Smooth muscle cell (in vitro differentiated cells): Measurements from ENCODE around the gene RPL28. TPM values are rescaled to one million over a fixed set of nuclear protein-coding genes. Genes with fewer than 3 reads are reported as not detected.
A peak's percentile ranks its signal among the peaks of the same experiment; 100 is the strongest.

ENCODE experiments used
- DNase-seq: peaks from one replicate; lab custom pipeline; 2025; ENCODE audit not compliant: unreplicated experiment; lab: John Stamatoyannopoulos, UW
- H2AFZ ChIP-seq: fragments of 200-600 bp; sonication (generic); 2 replicates; pipeline ENCODE4 v1.6.0; 2016; ENCODE audit warnings: antibody characterized with exemption, low read depth, mild to moderate bottlenecking
- H3F3A ChIP-seq: fragments of 200-600 bp; sonication (generic); 2 replicates; pipeline ENCODE4 v1.6.0; 2017; ENCODE audit warnings: antibody characterized with exemption, low read depth
- H3K27ac ChIP-seq: fragments of 200-600 bp; sonication (generic); 2 replicates; pipeline ENCODE4 v1.5.1; 2016; ENCODE audit warnings: low read depth, mild to moderate bottlenecking
- H3K27me3 ChIP-seq: fragments of 200-600 bp; sonication (generic); 2 replicates; pipeline ENCODE4 v1.6.1; 2016; ENCODE audit warnings: low read depth, mild to moderate bottlenecking
- H3K36me3 ChIP-seq: fragments of 200-600 bp; sonication (generic); 2 replicates; pipeline ENCODE4 v1.5.1; 2016; ENCODE audit warnings: low read depth
- H3K4me1 ChIP-seq: fragments of 200-600 bp; sonication (generic); 2 replicates; pipeline ENCODE4 v1.5.1; 2016; ENCODE audit warnings: low read depth
- H3K4me2 ChIP-seq: fragments of 200-600 bp; sonication (generic); 2 replicates; pipeline ENCODE4 v1.6.0; 2016; ENCODE audit warnings: mild to moderate bottlenecking
- H3K4me3 ChIP-seq: fragments of 200-600 bp; sonication (generic); 2 replicates; pipeline ENCODE4 v1.5.1; 2016; ENCODE audit warnings: mild to moderate bottlenecking
- H3K79me2 ChIP-seq: fragments of 200-600 bp; sonication (generic); 2 replicates; pipeline ENCODE4 v1.6.0; 2016; ENCODE audit warnings: low read depth, mild to moderate bottlenecking
- H3K9ac ChIP-seq: fragments of 200-600 bp; sonication (generic); 2 replicates; pipeline ENCODE4 v1.6.0; 2016; ENCODE audit warnings: low read depth
- H3K9me3 ChIP-seq: fragments of 200-600 bp; sonication (generic); replicated peaks from 2 replicates; pipeline ENCODE4 v1.5.1; 2016; ENCODE audit warnings: low read depth
- H4K20me1 ChIP-seq: fragments of 200-600 bp; sonication (generic); 2 replicates; pipeline ENCODE4 v1.6.0; 2016; ENCODE audit warnings: low read depth
- WGBS: methylation state at CpG from one replicate; pipeline ENCODE4 v1.1.7; 2016; ENCODE audit warnings: low lambda C conversion rate; 5-methylcytosine and 5-hydroxymethylcytosine counted together
- polyA plus RNA-seq: library from polyadenylated mRNA; unstranded; fragments of >200 nt; fragmentation: Nextera tagmentation; extraction: Ambion mirVana; gene quantifications from 2 replicates; pipeline ENCODE4 v1.2.1, GENCODE V29; 2016
- total RNA-seq: library from RNA; depleted of rRNA; stranded (reverse); fragments of >200 nt; gene quantifications from 2 replicates; pipeline ENCODE4 v1.2.3, GENCODE V29; 2014
- TF ChIP-seq, protein P1 (sequence below): fragments of 200-600 bp; sonication (generic); IDR thresholded peaks from 2 replicates; pipeline ENCODE4 v1.5.1; 2017; ENCODE audit warnings: borderline replicate concordance, mild to moderate bottlenecking, antibody characterized with exemption; ENCODE audit not compliant: insufficient read depth, poor library complexity, severe bottlenecking

The RPL28 gene
- total and polyA plus RNA-seq, 2 experiments from 2014 or later = 515 to 1,108 TPM

GRCh38 chr19:55383279-55384130 is 2.2 kb upstream of the RPL28 start:
- H4K20me1 ChIP-seq = peaks cover 27% of the 10 kb centered on the region
- H3K4me2 ChIP-seq = peak overlapping the region; percentile 89
- H3K9ac ChIP-seq = no peak overlapping the region
- no peaks in the 10 kb centered on the region for H3K36me3 ChIP-seq
- 17% methylated on average over 21 of the region's 88 CpGs for WGBS
- H2AFZ ChIP-seq = no peak overlapping the region
- H3K4me3 ChIP-seq = peak overlapping the region; percentile 85
- no peaks in the 10 kb centered on the region for H3K27me3 ChIP-seq
- no peaks in the 10 kb centered on the region for H3K9me3 ChIP-seq
- H3K79me2 ChIP-seq = peaks cover 27% of the 10 kb centered on the region
- H3K27ac ChIP-seq = no peak overlapping the region
- H3F3A ChIP-seq = peaks cover 9% of the 10 kb centered on the region
- H3K4me1 ChIP-seq = peaks cover 33% of the 10 kb centered on the region
- TF ChIP-seq, protein P1, sequence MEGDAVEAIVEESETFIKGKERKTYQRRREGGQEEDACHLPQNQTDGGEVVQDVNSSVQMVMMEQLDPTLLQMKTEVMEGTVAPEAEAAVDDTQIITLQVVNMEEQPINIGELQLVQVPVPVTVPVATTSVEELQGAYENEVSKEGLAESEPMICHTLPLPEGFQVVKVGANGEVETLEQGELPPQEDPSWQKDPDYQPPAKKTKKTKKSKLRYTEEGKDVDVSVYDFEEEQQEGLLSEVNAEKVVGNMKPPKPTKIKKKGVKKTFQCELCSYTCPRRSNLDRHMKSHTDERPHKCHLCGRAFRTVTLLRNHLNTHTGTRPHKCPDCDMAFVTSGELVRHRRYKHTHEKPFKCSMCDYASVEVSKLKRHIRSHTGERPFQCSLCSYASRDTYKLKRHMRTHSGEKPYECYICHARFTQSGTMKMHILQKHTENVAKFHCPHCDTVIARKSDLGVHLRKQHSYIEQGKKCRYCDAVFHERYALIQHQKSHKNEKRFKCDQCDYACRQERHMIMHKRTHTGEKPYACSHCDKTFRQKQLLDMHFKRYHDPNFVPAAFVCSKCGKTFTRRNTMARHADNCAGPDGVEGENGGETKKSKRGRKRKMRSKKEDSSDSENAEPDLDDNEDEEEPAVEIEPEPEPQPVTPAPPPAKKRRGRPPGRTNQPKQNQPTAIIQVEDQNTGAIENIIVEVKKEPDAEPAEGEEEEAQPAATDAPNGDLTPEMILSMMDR = no peak
- DNase-seq = no peak

GRCh38 chr19:55384131-55384919 is 1.4 kb upstream of the RPL28 start, which contains the start of gene TMEM238:
TMEM238 (minus strand) TSS chr19:55384292; CDS start chr19:55384259, 33 bp downstream.
- Histone ChIP-seq H3K79me2 (peaks cover 35% of the 10 kb centered on the region), H3K4me1 (peaks cover 33% of the 10 kb centered on the region), H3K4me2 (peak within 1 kb of the TSS; percentile 89), H3K27me3 (no peaks in the 10 kb centered on the region), H3K36me3 (no peaks in the 10 kb centered on the region), H3K4me3 (peak within 1 kb of the TSS; percentile 85), H4K20me1 (peaks cover 36% of the 10 kb centered on the region), H3K27ac (peak within 1 kb of the TSS; percentile 90), H3F3A (peaks cover 9% of the 10 kb centered on the region), H3K9ac (peak within 1 kb of the TSS; percentile 92), H2AFZ (peak within 1 kb of the TSS; percentile 89), H3K9me3 (no peaks in the 10 kb centered on the region)
- TF ChIP-seq, protein P1 = no peak
- DNase-seq = no peak
- 20% methylated on average over 62 of the region's 72 CpGs for WGBS

DNA sequence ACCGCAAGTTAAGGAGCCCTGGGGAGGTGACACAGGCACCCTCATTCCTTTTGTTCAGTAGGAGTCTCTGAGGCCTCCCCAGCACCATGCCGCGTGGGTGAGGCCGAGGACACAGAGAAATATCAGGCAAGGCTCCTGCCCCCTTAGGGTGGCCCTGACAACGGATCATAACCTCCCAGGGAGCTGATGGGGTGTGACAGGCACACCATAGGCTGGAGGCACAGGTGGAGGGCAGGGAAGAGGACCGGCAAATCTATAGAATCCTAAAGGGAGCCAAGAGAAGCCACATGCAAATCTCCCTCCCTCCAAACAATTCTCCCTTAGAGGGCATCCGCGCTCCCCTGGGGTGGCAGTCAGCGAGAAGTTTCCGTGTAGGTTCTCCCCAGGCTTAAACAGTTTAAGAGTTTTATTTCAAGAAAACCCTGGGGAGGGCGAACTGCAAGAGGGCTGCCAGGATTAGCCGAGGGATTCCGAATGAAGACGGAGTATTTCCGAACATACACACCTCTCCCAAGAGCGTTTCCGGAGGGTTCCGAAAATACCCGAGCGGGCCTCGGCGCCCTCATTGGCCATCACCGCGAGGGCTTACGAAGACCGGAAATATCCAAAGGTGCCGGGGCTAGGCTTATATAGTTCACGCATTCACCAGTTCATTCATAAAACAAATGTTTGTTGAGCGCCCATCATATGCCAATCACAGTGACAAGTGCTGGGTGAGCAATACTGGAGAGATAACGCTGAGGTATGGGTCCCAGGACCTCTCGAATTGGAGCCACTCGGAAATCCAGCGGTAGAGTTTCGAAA is 610 bp upstream of the RPL28 start:
- DNase-seq = peak; percentile 84

More for the DNA sequence above, 610 bp upstream of the RPL28 start:
- H3K27ac ChIP-seq = peak overlapping the region; percentile 90
- no peaks in the 10 kb centered on the region for H3K36me3 ChIP-seq
- WGBS = 7% methylated on average over 34 of the region's 34 CpGs
- peaks cover 39% of the 10 kb centered on the region for H3K79me2 ChIP-seq
- H3K9ac ChIP-seq = peak overlapping the region; percentile 92
- peaks cover 9% of the 10 kb centered on the region for H3F3A ChIP-seq
- peaks cover 44% of the 10 kb centered on the region for H4K20me1 ChIP-seq
- peak overlapping the region; percentile 89 for H3K4me2 ChIP-seq
- H3K4me1 ChIP-seq = peaks cover 33% of the 10 kb centered on the region
- peak overlapping the region; percentile 85 for H3K4me3 ChIP-seq
- H3K9me3 ChIP-seq = no peaks in the 10 kb centered on the region
- TF ChIP-seq, protein P1 = no peak
- H2AFZ ChIP-seq = peak overlapping the region; percentile 89
- no peaks in the 10 kb centered on the region for H3K27me3 ChIP-seq
